Measurements from ENCODE around the gene BATF3. TPM values are rescaled to one million over a fixed set of nuclear protein-coding genes. Genes with fewer than 3 reads are reported as not detected.

The BATF3 gene
- total RNA-seq, 2 experiments from 2014 or later: 52.6 to 61.3 TPM

DNA sequence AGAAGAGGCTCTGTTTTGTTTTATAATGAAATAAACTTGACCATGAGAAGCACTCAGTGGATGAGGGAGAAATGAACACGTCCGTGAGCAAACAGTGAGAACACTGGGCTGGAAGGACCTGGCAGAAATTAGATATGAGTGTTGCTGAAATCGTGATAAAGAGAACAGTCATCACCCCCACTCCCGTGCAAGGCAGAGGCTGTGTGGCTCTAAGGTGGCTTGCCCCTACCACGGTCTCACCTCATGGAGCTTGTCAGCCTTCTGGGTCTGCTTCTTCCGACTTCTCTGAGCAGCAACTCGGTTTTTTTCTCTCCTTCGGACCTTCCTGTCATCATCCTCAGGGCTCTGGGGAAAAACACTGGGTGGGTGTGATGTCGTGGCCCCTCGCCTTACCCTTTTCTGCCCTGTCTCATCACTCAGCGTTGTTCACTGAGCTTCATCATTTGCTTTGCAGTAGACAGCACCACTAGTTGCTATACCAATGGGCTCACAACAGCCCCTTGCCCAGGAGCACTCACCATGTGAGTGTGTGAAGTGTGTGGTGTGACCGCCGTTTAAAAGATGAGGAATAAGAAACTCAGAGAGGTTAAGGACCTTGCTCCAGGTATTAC is 2.8 kb downstream of the BATF3 start:
- TF ChIP-seq, protein P1, sequence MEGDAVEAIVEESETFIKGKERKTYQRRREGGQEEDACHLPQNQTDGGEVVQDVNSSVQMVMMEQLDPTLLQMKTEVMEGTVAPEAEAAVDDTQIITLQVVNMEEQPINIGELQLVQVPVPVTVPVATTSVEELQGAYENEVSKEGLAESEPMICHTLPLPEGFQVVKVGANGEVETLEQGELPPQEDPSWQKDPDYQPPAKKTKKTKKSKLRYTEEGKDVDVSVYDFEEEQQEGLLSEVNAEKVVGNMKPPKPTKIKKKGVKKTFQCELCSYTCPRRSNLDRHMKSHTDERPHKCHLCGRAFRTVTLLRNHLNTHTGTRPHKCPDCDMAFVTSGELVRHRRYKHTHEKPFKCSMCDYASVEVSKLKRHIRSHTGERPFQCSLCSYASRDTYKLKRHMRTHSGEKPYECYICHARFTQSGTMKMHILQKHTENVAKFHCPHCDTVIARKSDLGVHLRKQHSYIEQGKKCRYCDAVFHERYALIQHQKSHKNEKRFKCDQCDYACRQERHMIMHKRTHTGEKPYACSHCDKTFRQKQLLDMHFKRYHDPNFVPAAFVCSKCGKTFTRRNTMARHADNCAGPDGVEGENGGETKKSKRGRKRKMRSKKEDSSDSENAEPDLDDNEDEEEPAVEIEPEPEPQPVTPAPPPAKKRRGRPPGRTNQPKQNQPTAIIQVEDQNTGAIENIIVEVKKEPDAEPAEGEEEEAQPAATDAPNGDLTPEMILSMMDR (IDR thresholded peaks at IDR 0.05): no peak
- Mint-ChIP-seq H3K27me3 (peaks cover 1% of the 10 kb centered on the region), H3K9me3 (no peaks in the 10 kb centered on the region), H3K4me3 (peak overlapping the region; percentile 79), H3K4me1 (ENCODE audit: low read depth) (peaks cover 36% of the 10 kb centered on the region), H3K36me3 (ENCODE audit: low read depth) (peaks cover 53% of the 10 kb centered on the region), H3K27ac (peak overlapping the region; percentile 43)
- no peak for DNase-seq
- intact Hi-C loops (cut with micrococcal nuclease): loop anchor here (5.0 kb wide), 1 partner anchor 85 kb away; no protein-coding TSS in a partner anchor
- no peak for ATAC-seq
- POLR2A ChIA-PET: interaction anchor here (0.8 to 3.1 kb wide), 4 partner anchors 10 to 51 kb away, joined by 3 to 10 read pairs (median 6); no protein-coding TSS in a partner anchor
- CTCF ChIA-PET: interaction anchor here (0.7 to 3.7 kb wide), 8 partner anchors 10 to 222 kb away, joined by 3 to 27 read pairs (median 16); no protein-coding TSS in a partner anchor

DNA sequence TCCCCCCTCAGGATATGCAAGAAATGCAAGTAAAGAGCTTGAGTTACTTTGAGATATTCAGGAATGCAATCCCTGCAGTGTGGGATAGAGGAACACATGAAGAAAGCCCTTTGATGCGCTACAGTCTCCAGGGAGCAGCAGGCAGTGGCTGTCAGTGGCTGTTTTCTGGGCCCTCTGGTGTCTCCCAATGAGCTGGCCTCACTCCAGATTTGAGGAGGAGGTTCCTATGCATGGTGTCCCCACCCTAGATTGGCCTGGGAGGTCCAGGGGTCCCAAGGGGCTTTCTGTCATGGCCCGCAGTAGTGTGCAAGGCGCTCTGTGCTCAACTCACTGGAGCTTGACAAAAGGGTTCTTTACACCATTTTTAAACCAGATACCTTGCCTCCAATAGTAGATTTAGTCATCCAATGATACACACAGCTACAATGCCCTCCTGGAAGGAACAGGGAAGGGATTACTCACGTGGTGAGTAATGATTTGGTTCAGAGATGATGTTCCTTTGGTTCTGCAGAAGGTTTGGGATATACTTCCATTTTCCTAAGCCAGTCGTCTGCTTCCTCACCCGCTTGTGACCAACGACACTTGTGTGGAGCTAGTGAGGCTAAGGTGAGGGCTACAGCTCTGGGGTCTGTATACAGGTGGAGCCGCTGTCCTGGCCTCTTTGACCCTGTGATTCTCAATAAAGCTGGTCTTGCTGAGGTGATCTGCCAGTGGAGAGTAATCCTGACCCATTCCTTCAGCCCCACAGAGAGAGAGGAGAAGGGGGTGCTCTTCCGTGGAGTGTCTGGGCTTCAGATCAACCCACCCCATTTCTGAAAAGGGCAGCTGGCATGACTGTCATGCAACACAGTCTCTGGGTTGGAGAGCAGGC is 6.6 kb downstream of the BATF3 start:
- H3K9me3 Mint-ChIP-seq: no peaks in the 10 kb centered on the region
- H3K4me1 Mint-ChIP-seq (ENCODE audit: low read depth): peaks cover 20% of the 10 kb centered on the region
- intact Hi-C loops (cut with micrococcal nuclease): no loop called here
- TF ChIP-seq, protein P1 (IDR thresholded peaks at IDR 0.05): no peak
- ChIA-PET POLR2A (interaction anchor here (0.9 to 1.1 kb wide), 2 partner anchors 9 to 85 kb away, joined by 3 read pairs; partner anchors contain the start of gene ATF3), CTCF (interaction anchor here (0.7 to 2.2 kb wide), 5 partner anchors 8 to 89 kb away, joined by 3 to 9 read pairs (median 4); no protein-coding TSS in a partner anchor)
- H3K27ac Mint-ChIP-seq: no peak overlapping the region
- H3K27me3 Mint-ChIP-seq: no peaks in the 10 kb centered on the region
- no peak overlapping the region for H3K4me3 Mint-ChIP-seq
- peaks cover 64% of the 10 kb centered on the region for H3K36me3 Mint-ChIP-seq (ENCODE audit: low read depth)
- DNase-seq: no peak
- ATAC-seq: no peak

DNA sequence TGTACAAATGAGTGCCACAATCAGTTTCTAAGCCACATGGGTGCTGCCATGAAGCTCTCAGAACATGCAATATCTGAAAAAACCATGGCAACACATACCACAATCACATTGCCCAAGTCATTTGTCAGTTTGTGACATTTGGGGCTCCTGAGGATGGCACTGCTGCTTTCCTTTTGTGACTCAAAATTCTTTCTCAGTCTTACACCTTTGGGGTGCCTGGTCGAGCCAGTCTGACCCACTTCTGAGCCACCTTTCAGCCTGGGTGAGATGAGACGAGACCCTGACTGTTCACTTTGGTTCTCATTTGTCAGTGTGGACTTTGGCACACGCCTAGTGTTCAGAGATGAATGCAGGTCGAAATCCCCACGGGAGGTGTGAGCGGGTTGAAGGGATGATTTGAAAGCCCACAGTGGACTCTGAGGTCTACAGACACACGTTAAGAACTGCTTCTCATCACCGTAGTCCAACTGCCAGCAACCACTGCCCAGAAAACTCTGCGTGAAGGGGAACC is 8.0 kb downstream of the BATF3 start:
- intact Hi-C loops (cut with micrococcal nuclease): no loop called here
- no peak overlapping the region for H3K4me3 Mint-ChIP-seq
- peak; percentile 37 for DNase-seq
- ATAC-seq: peak; percentile 82
- no peak overlapping the region for H3K27ac Mint-ChIP-seq
- TF ChIP-seq, protein P1 (IDR thresholded peaks at IDR 0.05): no peak
- no peaks in the 10 kb centered on the region for H3K27me3 Mint-ChIP-seq
- ChIA-PET POLR2A (interaction anchor here (0.6 kb wide), 1 partner anchor 370 kb away, joined by 4 read pairs; no protein-coding TSS in a partner anchor), CTCF (no interaction called here)
- peaks cover 6% of the 10 kb centered on the region for H3K4me1 Mint-ChIP-seq (ENCODE audit: low read depth)
- no peaks in the 10 kb centered on the region for H3K9me3 Mint-ChIP-seq
- H3K36me3 Mint-ChIP-seq (ENCODE audit: low read depth): peaks cover 63% of the 10 kb centered on the region

DNA sequence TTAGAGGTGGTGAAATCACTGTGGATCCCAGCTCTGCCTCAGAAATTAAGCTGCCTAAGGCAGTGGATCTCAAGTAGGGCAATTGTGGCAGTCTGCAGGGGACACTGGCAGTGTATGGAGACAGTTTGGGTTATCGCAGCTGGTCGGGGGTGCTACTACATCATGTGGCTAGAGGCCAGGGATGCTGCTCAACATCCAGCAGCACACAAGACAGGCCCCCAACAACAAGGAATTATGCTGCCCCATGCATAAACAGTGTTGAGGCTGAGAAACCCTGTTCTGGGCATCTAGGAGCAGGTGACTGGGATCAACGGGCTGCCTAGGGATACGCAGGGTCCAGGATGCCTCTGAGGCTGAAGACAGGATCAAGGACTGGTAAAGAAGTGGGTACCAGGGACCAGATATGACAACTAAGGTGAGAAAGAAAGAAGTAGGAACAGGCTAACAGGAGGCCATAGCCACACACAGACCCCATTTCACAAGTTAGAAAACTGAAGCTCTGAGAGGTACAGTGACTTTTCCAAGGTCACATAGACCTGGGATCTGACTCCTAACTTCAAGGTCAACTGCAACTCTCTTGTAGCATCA is 8.7 kb downstream of the BATF3 start:
- H3K4me1 Mint-ChIP-seq (ENCODE audit: low read depth): peaks cover 2% of the 10 kb centered on the region
- intact Hi-C loops (cut with micrococcal nuclease): no loop called here
- H3K27me3 Mint-ChIP-seq: no peaks in the 10 kb centered on the region
- ChIA-PET CTCF (interaction anchor here (1.2 kb wide), 1 partner anchor 10 kb away, joined by 4 read pairs; no protein-coding TSS in a partner anchor), POLR2A (interaction anchor here (1.3 kb wide), 1 partner anchor 13 kb away, joined by 4 read pairs; no protein-coding TSS in a partner anchor)
- H3K4me3 Mint-ChIP-seq: no peak overlapping the region
- no peak overlapping the region for H3K27ac Mint-ChIP-seq
- ATAC-seq: no peak
- peaks cover 63% of the 10 kb centered on the region for H3K36me3 Mint-ChIP-seq (ENCODE audit: low read depth)
- TF ChIP-seq, protein P1 (IDR thresholded peaks at IDR 0.05): no peak
- H3K9me3 Mint-ChIP-seq: no peaks in the 10 kb centered on the region
- no peak for DNase-seq
